CD4-positive, alpha-beta T cell treated with Interferon alpha-2 for 1 hour (primary cell): ENCODE results near the gene TM2D1.
A peak's percentile ranks its signal among the peaks of the same experiment; 100 is the strongest.

ENCODE experiments used
- DNase-seq, 2 donors: peaks; one replicate each; pipeline ENCODE4 v3.0.0-alpha.2; 2020 to 2022

Gene TM2D1

GRCh38 chr1:61641578-61642336 lies 83.2 kb downstream of the TM2D1 start:
- DNase-seq, result peak; percentile 54 to 58

DNA sequence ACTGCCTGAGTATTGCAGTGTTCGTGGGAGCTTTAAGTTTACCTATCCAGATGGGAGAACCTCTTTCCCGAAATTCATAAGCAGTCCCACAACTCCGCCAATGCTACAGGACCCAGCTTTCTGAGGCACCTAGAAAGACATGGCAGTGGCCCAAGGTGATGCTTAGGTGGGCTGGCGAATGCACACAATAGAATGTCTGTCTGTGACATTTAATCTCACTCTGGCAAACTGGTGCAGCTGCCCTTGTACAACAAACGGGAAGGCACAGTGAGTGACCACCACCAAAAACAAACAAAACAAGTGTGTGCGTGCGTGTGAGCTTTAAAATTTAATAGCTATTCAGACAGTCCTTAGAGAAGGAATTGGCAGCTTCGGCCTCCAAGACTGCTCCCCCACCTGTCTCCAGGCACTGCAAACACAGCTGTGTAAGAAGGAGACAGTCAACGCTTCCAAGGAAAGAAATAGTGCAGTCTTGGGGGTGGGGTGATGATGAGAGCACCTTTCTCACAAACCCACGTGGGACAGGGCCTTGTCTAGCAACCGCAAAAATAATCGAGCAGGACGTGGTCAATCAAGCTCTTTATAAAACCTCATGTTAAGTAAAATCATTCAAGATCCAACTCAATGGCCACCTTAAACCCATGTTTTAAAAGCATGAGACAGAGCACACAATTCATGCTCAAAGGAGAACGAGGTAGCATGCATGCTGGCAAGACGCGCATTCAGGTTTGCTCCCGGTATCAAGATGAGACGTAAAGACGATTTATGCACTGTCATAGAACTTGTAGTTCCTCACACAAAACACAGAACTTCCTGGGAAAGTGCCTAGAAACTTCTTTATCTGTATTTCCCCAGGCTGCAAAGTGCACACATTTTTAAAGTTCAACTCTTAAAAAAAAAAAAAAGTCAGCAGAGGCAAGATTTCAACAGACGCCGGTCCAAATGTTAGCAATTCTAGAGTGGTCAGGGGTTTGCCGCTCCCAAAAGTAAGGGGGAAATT lies 84.1 kb downstream of the TM2D1 start:
- DNase-seq, result no peak

GRCh38 chr1:61639608-61640336 lies 85.2 kb downstream of the TM2D1 start:
- no peak for DNase-seq

GRCh38 chr1:61638911-61639605 lies 85.9 kb downstream of the TM2D1 start:
- DNase-seq, result no peak

- no peak for DNase-seq
Measured at GRCh38 chr1:61638296-61638695, 86.6 kb downstream of the TM2D1 start.

DNA sequence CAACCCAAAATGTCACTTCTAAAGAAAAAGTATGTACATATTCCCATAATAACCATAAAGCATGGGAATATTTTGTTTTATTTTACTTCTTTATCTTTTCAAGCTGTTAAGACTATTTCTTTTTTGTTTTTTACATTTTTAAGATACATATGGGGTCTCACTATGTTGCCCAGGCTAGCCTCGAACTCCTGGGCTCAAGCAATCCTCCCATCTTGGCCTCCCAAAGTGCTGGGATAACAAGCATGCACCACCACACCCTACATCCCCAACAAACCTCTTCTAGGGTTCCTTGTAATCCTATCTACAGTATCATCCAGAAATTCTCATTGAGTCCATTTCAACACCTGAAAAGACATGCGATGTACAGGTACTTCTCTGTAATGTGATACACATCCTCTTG lies 87.5 kb downstream of the TM2D1 start:
- no peak for DNase-seq

GRCh38 chr1:61636814-61637213 lies 88.1 kb downstream of the TM2D1 start:
- DNase-seq, result no peak

DNA sequence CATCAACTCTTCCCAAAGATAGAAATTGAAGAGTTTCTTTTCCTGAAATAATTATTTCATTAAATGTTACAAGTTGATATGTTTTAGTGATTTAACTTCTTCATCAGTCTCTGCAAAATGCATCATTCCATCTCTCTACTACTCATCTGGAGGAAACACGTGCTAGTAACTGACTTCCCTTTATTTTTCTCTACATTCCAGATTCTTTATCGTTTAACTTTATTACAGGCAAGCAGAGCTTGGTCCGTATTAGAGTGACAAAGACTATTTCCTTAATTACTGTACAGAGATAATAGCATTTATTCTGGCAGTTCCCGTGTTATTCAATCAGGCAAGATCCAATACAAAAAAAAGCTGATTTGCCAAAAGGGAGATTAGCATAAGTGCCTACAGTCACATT lies 88.6 kb downstream of the TM2D1 start:
- no peak for DNase-seq

- no peak for DNase-seq
Measured at GRCh38 chr1:61635557-61635956, 89.4 kb downstream of the TM2D1 start.

DNA sequence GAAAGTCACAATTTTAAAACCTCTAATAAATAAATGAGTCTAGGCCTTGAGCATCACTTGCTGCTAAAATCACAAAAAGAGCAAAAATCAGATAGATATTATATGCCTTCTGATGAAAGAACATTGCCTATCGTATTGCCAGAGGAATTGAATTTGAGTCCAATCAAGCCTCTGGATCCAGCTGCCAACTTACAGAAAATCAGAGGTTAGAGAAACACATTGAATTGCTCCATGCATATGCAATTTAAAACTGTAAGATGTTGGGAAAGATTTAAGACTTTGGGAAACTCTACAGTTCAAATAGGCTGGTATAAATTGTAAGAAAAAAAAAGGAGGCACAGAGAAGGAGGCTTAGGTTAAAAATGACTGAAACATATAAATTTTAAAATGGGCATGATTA lies 93.5 kb downstream of the TM2D1 start:
- no peak for DNase-seq
